ENCODE results near the gene MTA3.
"Not testable (repeated sequence)": the region's sequence is repeated elsewhere in the genome, so short reads cannot be mapped to it uniquely, and the experiment has no call there.

The MTA3 gene

DNA sequence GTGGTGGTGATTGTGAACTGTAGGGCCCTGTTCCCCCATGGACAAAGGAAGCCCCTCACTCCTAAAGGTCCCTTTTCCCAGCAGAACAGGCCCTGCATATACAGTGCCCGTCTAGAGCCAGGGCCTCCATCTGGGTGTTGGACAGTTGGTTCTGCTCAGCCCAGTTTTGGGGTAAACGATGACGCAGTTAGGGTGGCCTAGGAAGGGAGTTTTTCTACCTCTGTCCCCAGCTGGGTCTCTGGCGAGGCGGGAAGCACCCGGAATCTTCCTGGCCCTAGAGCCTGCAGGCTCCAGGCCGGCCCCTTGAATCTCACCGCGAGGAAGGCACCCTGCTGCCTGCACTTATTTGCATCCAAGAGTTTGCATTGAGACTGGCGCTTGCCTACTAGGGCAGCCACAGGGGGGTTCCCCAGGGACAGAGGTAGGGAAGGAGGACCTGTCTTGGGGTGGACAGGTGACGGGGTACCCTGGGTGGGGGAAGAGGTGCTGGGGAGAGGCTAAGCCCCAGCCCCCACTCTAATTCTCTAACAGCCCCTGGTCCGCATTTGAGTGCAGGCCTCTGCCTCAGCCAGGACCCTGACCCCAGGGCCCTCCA, 529 bp upstream of the MTA3 start:
- DNase-seq (ENCODE audit: low spot score), result no peak

DNA sequence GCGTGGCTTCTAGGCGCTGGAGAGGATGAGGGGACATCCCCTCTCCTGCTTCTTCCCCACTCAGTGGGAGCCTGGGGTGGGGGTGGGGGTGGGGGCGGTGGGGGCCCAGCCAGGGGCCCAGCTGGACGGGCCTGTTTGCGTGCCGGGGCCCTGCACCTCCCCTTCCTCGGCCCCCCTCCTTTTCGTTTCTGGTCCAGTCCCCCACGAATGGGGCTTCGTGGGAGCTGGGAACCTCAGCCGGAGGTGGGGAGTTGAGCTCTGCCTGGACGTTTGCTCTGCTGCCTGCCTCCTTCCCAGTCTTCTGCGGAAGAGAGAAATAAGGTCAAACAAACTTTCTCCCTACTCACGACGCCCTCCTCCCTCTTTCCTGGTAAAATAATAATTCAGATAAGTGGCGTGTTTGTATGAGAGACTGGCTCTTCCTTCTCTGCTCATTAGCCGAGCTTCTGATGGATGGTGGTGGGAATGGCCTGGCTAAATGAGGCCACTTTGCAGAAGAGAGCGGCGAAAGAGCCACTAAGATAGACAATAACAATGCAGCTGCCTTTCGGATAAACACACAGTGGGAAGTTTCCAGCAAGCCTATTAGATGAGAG, 782 bp downstream of the MTA3 start:
- no peak for DNase-seq (ENCODE audit: low spot score)

DNA sequence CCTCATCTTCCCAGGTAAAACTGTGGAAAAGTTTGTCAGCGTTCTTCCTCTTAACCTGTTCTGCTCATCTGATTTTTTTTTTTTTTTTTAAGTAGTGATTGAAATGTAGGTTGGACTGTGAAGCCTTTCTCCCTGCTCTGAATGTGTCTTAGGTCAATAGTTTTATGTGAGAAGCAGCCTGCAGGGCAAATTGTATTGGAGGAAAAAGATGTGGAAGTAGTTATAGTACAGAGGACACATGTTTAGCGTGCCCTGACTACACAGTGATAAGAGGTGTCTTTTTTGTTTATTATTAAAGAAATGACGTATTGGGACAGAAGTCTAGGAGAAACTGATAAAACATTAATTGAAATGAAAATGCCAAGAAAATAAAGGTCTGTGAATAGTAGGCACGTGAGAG, 1.5 kb downstream of the MTA3 start:
- no peak for DNase-seq (ENCODE audit: low spot score)

DNA sequence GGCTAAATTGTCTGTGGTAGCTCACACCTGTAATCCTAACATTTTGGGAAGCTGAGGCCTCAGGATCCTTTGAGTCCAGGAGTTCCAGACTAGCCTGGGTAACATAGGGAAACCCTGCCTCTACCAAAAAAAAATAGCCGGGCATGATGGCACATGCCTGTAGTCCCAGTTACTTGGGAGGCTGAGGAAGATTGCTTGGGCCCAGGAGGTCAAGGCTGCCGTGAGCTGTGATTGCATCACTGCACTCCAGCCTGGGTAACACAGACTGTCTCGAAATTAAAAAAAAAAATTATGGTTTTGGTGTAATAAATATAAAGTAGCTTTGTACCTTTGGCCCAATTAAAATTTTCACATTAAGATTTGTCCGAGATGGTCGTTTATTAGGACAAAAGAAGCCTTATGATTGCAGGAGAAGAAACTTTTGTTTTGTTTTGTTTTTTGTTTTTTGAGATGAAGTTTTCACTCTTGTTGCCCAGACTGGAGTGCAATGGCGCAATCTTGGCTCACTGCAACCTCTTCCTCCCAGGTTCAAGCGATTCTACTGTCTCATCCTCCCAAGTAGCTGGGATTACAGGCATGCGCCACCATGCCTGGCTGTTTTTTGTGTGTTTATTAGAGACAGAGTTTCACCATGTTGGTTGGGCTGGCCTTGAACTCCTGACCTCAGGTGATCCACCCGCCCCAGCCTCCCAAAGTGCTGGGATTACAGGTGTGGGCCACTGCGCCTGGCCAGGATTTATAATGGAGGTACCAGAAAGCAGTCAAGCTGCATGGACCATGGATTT, 4.1 kb downstream of the MTA3 start:
- DNase-seq (ENCODE audit: low spot score), result no peak

DNA sequence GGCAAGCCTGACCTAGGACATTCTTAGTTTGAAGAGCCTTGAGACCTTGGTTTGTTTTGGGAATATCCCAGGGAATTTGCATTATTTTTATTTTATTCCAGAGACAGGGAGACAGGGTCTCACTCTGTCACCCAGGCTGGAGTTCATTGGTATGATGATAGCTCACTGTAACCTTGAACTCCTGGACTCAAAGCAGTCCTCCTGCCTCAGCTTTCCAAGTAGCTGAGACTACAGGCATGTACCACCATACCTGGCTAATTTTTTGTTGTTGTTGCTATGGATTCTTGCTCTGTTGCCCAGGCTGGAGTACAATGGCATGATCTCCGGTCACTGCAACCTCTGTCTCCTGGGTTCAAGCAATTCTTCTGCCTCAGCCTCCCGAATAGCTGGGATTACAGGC, 4.8 kb downstream of the MTA3 start:
- DNase-seq (ENCODE audit: low spot score), result no peak

DNA sequence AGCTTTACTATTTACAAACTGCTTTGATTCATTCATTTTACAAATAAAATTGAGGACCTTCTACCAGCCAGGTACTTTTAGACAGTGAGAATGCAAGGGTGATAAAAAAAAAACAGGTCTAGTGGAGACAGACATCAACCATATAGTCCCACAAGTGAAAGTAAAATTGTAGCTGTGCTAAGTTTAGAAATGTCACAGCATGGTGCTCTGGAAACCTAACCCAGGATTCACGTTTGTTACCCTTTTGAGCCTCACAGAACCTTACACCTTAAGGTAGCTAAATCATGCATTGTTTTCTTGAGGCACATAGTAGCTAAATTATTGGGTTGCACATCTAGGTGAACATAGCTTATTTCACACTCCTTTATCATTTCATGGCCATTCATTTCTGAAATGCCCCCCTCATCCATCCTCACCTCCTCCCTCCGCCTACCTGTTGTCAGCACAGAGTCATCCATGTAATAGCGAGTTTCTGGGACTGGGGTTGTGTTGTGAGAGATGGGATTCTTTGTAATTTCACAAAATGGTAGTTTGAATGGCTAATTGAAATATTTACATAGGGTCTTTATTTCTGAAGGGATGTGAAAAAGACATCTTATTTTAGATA, 7.1 kb downstream of the MTA3 start:
- no peak for DNase-seq (ENCODE audit: low spot score)

DNA sequence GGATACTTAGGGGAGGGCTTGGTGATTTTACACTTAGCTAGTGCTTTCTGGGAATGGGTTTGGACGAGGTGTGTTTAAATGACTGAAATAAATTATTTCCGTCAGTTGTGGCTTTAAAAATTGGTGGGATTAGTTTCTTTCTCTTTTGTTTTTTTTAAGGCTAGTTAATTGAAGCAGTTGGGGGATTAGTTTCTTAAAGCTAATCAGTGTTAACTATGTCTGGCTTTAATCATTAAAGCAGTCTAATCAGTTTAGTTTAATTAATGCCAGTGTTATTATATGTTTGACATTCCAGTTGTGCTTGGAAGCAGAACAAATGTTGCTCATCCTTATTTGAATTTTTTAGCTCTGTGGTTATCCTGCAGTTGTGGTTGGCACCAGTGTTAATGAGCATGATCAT, 10.2 kb downstream of the MTA3 start:
- DNase-seq (ENCODE audit: low spot score), result no peak

DNA sequence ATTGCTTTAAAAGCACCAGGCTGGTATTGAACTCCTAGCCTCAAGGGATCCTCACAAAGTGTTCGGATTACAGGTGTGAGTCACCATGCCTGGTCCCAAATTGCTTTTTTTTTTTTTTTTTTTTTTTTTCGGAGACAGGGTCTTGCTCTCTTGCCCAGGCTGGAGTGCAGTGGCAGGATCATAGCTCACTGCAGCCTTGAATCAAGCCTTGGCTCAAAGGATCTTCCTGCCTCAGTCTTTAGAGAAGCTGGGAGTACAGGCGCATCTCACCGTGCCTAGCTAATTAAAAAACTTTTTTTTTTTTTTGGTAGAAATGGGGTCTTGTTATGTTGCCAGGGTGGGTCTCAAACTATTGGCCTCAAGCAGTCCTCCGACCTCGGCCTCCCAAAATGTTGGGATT, 12.8 kb downstream of the MTA3 start:
- DNase-seq (ENCODE audit: low spot score), result no peak

DNA sequence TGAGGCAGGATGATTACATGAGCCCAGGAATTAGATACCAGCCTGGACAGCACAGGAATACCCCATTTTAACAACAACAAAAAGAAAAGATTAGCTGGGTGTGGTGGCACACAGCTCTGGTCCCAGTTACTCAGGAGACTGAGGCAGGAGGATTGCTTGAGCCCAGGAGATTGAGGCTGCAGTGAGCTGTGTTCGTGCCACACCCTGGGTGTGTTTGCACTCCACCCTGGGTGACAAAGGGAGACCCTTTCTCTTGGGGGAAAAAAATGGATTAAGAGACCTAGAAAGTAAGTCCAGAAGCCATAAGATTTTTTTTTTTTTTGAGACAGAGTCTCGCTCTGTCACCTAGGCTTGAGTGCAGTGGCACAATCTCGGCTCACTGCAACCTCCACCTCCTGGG, 16.2 kb downstream of the MTA3 start:
- DNase-seq (ENCODE audit: low spot score), result not testable (repeated sequence)

DNA sequence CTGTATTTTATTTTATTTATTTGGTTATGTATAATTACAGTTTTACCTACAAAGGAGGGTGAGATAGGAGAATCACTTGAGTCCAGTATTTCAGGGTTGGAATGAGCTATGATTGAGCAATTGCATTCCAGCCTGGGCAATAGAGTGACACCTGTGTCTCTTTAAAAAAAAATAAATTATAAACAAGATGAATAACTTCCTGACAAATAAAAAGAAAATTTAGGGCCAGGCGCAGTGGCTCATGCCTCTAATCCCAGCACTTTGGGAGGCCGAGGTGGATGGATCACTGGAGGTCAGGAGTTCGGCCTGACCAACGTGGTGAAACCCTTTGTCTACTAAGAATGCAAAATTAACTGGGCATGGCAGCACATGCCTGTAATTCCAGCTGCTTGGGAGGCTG, 17.3 kb downstream of the MTA3 start:
- DNase-seq (ENCODE audit: low spot score), result no peak

DNA sequence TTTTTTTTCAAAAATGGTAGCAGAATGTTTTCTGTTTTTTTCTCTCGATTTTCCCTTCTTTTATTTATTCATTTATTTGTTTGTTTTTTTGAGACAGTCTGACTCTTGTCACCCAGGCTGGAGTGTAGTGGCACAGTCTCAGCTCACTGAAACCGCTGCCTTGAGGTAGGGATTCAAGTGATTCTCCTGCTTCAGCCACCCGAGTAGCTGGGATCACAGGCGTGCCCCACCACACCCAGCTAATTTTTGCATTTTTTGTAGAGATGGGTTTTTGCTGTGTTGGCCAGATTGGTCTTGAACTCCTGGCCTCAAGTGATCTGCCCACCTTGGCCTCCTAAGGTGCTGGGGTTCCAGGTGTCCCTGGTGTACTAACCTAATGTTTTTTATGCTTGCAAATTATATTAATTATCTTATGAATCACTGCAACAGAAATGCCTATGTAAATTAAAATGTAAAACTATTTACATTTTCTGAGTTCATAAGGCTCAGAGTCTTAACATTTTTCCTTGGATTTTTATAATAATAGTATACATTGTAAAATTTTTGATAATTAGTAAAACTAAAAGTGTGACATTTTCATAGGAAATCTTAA, 19.2 kb downstream of the MTA3 start:
- no peak for DNase-seq (ENCODE audit: low spot score)

DNA sequence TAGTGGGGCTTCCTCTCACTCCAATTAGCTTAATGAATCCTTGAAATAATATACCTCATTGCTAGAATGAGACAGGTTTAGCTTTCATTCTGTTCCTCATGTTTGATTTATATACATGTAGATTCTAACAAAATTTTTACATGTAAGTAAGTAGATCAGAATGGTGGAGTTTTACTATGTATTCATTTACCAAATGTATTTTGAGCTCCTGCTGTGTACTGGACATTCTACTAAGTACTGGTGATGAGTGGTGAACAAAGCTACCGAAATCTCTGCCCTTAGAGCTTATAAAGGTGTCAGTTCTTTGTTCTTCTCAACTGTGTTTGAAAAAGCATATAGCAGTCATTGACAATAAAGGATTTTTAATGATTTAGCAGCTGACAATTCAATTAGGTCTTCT, 19.7 kb downstream of the MTA3 start:
- DNase-seq (ENCODE audit: low spot score), result no peak

DNA sequence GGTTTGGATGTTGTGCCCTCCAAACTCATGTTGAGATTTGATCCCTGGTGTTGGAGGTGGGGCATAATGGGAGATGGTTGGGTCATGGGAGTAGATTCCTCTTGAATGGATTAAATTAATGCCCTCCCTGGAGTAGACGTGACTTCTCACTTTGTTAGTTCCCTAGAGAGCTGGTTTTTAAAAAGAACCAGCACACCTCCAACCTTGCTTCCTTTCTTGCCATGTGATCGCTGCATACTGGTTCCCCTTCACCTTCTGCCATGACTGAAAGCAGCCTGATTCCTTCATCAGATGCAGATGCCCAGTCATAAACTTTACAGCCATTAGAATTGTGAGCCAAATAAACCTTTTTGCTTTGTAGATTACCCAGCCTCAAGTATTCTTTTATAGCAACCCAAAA, 21.7 kb downstream of the MTA3 start:
- no peak for DNase-seq (ENCODE audit: low spot score)

DNA sequence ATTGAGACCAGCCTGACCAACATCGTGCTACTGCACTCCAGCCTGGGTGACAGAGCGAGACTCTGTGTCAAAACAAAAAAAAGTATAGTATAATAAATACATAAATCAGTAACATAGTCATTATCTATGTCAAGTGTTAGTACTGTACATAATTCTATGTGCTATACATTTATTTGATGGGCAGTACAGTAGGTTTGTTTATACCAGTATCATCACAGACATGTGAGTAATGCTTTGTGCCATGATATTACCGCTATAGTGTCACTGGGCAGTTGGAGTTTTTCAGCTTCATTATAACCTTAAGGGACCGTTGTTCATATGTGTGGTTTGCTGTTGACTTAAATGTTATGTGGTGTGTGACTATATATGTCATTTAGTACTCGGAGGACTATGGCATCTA, 24.9 kb downstream of the MTA3 start:
- no peak for DNase-seq (ENCODE audit: low spot score)

DNA sequence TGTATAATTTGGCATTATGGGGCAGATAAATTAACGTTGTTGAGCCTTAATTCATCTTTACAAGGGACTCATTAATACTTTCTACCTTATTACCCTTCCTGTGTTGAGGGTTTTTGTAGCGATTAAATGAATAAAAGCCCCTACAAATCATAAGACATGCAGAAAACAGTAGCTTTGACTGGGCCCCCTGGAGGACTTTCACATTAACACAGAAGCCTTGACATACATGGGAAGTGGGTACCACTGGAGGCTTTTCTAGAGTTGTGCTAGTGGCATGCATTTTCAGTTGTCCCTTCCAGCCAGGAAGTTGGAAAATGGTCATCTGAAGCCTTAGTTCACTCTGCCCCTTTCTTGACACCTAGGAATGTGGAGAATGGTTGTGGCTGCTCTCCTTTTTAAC, 30.2 kb downstream of the MTA3 start:
- no peak for DNase-seq (ENCODE audit: low spot score)

DNA sequence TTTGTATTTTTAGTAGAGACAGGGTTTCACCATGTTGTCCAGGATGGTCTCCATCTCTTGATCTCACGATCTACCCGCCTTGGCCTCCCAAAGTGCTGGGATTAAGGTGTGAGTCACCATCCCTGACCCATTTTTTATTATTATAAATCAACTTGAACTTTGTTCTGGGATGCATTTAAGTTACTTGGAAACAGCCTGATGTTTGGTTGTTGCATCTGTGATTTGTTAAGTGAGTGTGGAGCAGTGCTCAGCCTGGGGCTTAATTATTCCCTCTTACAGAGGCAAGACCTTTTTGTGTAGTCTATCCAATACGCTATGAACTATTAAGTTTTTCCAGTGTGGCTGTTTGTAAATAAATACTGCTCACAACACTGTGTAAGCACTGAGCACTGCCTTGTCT, 32.6 kb downstream of the MTA3 start:
- DNase-seq (ENCODE audit: low spot score), result no peak

DNA sequence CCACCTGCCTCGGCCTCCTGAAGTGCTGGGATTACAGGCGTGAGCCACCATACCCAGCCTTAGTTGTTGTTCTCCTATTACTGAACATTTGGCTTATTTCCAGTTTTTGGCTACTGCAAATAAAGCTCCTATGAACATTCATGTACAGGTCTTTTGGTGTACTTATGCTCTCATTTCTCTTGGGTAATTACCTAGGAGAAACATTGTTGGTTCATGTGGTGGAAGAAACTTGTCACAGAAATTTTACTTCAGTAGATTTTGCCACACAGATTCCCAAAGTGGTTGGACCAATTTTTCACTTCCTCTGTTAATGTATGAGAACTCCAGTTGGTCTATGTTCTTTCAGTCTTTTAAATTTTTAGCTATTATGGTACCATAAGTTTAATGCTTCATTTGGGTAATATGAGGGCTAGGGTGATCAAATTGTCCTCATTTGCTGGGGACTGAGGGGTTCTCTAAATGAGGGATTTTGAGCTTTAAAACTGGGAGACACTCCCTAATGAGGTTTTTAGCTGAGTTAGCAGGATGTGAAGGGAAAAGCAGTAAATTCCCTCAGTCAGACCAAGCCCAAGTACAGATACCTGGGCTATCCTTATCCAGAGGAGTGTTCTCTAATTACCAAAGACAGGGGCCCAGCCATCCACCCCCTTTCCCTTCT, 33.9 kb downstream of the MTA3 start:
- no peak for DNase-seq (ENCODE audit: low spot score)

DNA sequence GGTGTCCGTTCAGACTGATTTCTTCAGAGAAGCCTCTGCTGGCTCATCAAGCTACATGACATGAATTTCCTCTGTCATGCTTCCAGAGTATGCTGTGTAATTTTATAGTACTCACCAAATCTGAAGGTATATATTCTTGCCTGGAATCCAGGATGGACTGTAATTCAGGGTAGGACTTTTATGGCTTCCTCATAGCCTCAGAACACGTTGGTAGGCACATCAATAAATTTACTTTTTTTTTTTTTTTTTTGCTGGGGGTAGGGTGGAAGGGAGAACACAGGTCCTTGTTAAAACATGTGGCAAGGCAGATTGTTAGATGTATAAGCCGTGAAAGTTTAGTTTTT, 34.4 kb downstream of the MTA3 start:
- DNase-seq (ENCODE audit: low spot score), result no peak

DNA sequence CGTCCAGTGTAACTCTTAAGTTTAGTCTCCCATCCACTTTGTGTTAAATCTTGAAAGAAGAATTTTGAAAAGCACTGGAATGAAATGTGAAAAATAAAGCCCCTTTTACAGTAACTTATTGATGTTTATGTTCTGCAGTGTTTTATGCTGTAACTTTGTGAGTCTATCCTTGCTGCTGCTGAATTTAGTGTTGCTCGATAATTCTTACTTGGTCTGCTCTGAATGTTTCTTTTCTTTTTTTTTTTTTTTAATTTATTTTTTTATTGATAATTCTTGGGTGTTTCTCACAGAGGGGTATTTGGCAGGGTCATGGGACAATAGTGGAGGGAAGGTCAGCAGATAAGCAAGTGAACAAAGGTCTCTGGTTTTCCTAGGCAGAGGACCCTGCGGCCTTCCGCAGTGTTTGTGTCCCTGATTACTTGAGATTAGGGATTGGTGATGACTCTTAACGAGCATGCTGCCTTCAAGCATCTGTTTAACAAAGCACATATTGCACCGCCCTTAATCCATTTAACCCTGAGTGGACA, 36.0 kb downstream of the MTA3 start:
- not testable (repeated sequence) for DNase-seq (ENCODE audit: low spot score)

DNA sequence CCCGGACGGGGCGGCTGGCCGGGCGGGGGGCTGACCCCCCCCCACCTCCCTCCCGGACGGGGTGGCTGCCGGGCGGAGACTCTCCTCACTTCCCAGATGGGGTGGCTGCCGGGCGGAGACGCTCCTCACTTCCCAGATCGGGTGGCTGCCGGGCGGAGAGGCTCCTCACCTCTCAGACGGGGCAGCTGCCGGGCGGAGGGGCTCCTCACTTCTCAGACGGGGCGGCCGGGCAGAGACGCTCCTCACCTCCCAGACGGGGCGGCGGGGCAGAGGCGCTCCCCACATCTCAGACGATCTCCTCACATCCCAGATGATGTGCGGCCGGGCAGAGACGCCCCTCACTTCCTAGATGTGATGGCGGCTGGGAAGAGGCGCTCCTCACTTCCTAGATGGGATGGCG, 37.7 kb downstream of the MTA3 start:
- DNase-seq (ENCODE audit: low spot score), result not testable (repeated sequence)

DNA sequence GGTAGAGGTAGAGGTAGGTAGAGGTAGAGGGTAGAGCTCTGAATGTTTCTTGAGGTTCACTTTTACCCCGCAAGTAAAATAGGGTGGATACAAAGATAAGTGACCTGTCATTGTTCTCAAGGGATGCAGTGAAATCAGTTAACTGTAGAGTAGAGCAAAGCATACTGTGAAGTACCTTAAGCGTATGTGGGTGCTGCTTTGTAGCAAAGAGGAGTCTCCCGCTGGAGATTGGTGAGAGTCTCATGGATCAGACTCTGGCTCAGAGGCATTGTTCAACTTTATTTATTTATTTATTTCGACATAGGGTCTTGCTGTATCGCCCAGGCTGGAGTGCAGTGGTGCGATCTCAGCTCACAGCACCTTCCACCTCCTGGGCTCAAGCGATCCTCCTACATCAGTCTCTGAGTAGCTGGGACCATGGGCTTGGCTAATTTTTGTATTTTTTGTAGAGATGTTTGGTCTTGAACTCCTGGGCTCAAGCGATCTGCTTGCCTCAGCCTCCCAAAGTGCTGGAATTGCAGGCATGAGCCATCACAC, 38.7 kb downstream of the MTA3 start:
- no peak for DNase-seq (ENCODE audit: low spot score)
